Adrenal gland (tissue), 19 donors: ENCODE results near the gene SLC25A47. TPM values are rescaled to one million over a fixed set of nuclear protein-coding genes. Genes with fewer than 3 reads are reported as not detected.

Source experiments
- DNase-seq, 7 donors: peaks; one replicate each; pipeline ENCODE4 v3.0.0-alpha.2; 2019 to 2020
- H3K27ac ChIP-seq, 5 donors: fragments of 200-600 bp; sonication (generic) in 4 of 5; 1 replicate in 3 of 5; 2 replicates in 2 of 5; pipeline versions ENCODE4 v1.5.1 to v1.8.0; 2016 to 2020; ENCODE audit warnings: mild to moderate bottlenecking in 1 of 5
- H3K27me3 ChIP-seq: fragments of 200-600 bp; 2 replicates; pipeline ENCODE4 v1.8.0; 2021
- H3K36me3 ChIP-seq, 2 donors: fragments of 200-600 bp; replicated peaks in 1 of 2; 1 replicate in 1 of 2; 2 replicates in 1 of 2; pipeline versions ENCODE4 v1.5.1 to v1.8.0; 2018 to 2022
- H3K4me1 ChIP-seq, 2 donors: fragments of 200-600 bp; replicated peaks in 1 of 2; 1 replicate in 1 of 2; 2 replicates in 1 of 2; pipeline versions ENCODE4 v1.5.1 to v1.8.0; 2018 to 2021
- H3K4me3 ChIP-seq, 4 donors: fragments of 200-600 bp; sonication (generic) in 3 of 4; one replicate each; pipeline ENCODE4 v1.5.1; 2016 to 2018
- H3K9me3 ChIP-seq, 3 donors: fragments of 200-600 bp; sonication (generic) in 1 of 3; replicated peaks in 1 of 3; 1 replicate in 2 of 3; 2 replicates in 1 of 3; pipeline versions ENCODE4 v1.5.1 to v1.8.0; 2016 to 2021
- POLR2A ChIP-seq, 2 donors: fragments of 450-650 bp; IDR thresholded peaks; one replicate each; pipeline ENCODE4 v1.6.1; 2017; ENCODE audit warnings: antibody characterized with exemption in 2 of 2, mild to moderate bottlenecking in 2 of 2, moderate library complexity in 1 of 2
- WGBS, 4 donors: extraction: QIAGEN DNeasy Blood & Tissue Kit in 2 of 4; methylation state at CpG; one replicate each; pipeline versions ENCODE4 v1.1.5 to v1.1.7; 2013 to 2017; 5-methylcytosine and 5-hydroxymethylcytosine counted together
- intact Hi-C, 2 donors: fragments of 100-400 bp; cut with DNase I; formaldehyde crosslinking; loops; one replicate each; pipeline versions ENCODE4 v1.14.1 to v1.15.0; 2022 to 2023
- long read RNA-seq, 10 donors: library from polyadenylated mRNA in 3 of 10; unstranded in 2 of 10; stranded (forward) in 1 of 10; transcript quantifications; one replicate each; pipeline ENCODE4 v2.0.0 and lab custom pipeline, GENCODE V29; 2021 to 2026
- polyA plus RNA-seq, 3 donors: library from polyadenylated mRNA; stranded (reverse); fragments of 200-250 nt in 2 of 3; fragments of 350-450 nt in 1 of 3; fragmentation: Illumina TruSeq in 1 of 3; extraction: RNeasy Lipid Tissue Mini Kit (QIAGEN cat#74804) in 1 of 3; gene quantifications; one replicate each; pipeline ENCODE4 v1.2.3, GENCODE V29; 2013 to 2014
- total RNA-seq, 9 donors: library from RNA; depleted of rRNA in 4 of 9; stranded (reverse); fragments of >200 nt in 4 of 9; fragments of 120-200 nt in 1 of 9; fragmentation: NEBNext Ultra II Directional in 1 of 9; extraction: Animal tissue kit (Norgen Biotek cat#: 25700) in 1 of 9; gene quantifications; one replicate each; pipeline versions ENCODE4 v1.1.0 to v1.2.4, GENCODE V29; 2013 to 2023
- TF ChIP-seq, protein P1 (sequence below), 6 experiments: fragments of 450-650 bp in 4 of 6; fragments of 200-600 bp in 2 of 6; sonication (generic) in 1 of 6; IDR thresholded peaks; 1 replicate in 5 of 6; 2 replicates in 1 of 6; pipeline versions ENCODE4 v1.5.1 to v1.8.0; 2016 to 2021; ENCODE audit warnings: antibody characterized with exemption in 6 of 6, mild to moderate bottlenecking in 2 of 6, moderate library complexity in 1 of 6
- donor health status: healthy with polysubstance abuse.
- donor health status: Bipolar disorder and iron deficiency.
- donor health status: DM: yes; HTN: yes; CAD: no.
- donor health status: DM: no; HTN: no; CAD: no.
- donor health status: DM: no; HTN: no; CAD: no.
- donor health status: DM: yes; HTN: yes; CAD: no.

Gene SLC25A47, protein sequence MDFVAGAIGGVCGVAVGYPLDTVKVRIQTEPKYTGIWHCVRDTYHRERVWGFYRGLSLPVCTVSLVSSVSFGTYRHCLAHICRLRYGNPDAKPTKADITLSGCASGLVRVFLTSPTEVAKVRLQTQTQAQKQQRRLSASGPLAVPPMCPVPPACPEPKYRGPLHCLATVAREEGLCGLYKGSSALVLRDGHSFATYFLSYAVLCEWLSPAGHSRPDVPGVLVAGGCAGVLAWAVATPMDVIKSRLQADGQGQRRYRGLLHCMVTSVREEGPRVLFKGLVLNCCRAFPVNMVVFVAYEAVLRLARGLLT
- total RNA-seq (under 1 TPM in 2 of 9 donors, not detected in 7; 0.14 to 0.28 TPM), polyA plus RNA-seq (under 1 TPM in 1 of 3 donors, not detected in 2; 0.07 TPM)
- long read RNA-seq, donor 1: 0 reads
- long read RNA-seq, donor 2: 0 reads
- long read RNA-seq, donor 3: 0 reads
- long read RNA-seq, donor 4: 0 reads
- long read RNA-seq, donor 5: 0 reads
- long read RNA-seq, donor 6: 0 reads
- long read RNA-seq, donor 7: 0 reads
- long read RNA-seq, donor 8, partial matches to known transcripts: 0 of 1 reads
- long read RNA-seq, donor 8, other reads (novel, unspliced or antisense): 0 of 1 reads
- long read RNA-seq, donor 9: 0 reads
- long read RNA-seq, donor 10: 0 reads

- Histone ChIP-seq H3K36me3 (no peaks in the 10 kb centered on the region), H3K27me3 (no peaks in the 10 kb centered on the region), H3K9me3 (no peaks in the 10 kb centered on the region), H3K27ac (no peak within 1 kb of the TSS), H3K4me1 (peaks cover 0 to 4% of the 10 kb centered on the region in 2 donors), H3K4me3 (no peak within 1 kb of the TSS)
- intact Hi-C loops: no loop called here
- DNase-seq: no peak
- 87 to 94% (median 93%) methylated on average over 11 to 16 of the region's 16 CpGs for WGBS, 4 donors
- TF ChIP-seq, protein P1, sequence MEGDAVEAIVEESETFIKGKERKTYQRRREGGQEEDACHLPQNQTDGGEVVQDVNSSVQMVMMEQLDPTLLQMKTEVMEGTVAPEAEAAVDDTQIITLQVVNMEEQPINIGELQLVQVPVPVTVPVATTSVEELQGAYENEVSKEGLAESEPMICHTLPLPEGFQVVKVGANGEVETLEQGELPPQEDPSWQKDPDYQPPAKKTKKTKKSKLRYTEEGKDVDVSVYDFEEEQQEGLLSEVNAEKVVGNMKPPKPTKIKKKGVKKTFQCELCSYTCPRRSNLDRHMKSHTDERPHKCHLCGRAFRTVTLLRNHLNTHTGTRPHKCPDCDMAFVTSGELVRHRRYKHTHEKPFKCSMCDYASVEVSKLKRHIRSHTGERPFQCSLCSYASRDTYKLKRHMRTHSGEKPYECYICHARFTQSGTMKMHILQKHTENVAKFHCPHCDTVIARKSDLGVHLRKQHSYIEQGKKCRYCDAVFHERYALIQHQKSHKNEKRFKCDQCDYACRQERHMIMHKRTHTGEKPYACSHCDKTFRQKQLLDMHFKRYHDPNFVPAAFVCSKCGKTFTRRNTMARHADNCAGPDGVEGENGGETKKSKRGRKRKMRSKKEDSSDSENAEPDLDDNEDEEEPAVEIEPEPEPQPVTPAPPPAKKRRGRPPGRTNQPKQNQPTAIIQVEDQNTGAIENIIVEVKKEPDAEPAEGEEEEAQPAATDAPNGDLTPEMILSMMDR (IDR thresholded peaks at IDR 0.05): no peak
- TF ChIP-seq POLR2A (IDR thresholded peaks at IDR 0.05): no peak
These were observed at the start of gene SLC25A47 for GRCh38 chr14:100323121-100323941. TSS of gene SLC25A47 (plus strand) at chr14:100323339. CDS start at chr14:100323415, 76 bp downstream.

DNA sequence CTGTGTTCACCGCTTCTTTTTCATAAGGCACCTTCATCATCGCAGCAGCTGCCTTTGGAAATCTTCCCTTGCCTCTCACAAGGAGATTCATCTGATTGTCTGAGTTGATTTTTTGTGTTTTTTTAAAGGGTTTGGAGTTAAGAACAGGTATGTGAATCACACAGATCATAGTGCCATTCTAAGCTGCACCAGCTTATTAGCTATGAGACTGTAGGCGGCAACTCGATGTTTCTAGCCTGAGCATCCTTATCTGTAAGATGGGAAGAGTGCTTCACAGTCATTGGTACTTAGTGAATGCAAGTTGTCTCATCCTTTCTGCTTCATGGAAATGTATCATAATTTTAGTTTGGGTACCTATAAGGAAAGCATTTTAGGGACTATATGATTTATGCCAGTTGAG, 48.9 kb upstream of the SLC25A47 start:
- peaks cover 0 to 15% of the 10 kb centered on the region in 2 donors for H3K36me3 ChIP-seq
- H3K27me3 ChIP-seq: no peaks in the 10 kb centered on the region
- no peak overlapping the region for H3K4me3 ChIP-seq
- intact Hi-C loops: no loop called here
- no peaks in the 10 kb centered on the region for H3K9me3 ChIP-seq
- WGBS, 4 donors: 90 to 95% (median 93%) methylated on average over 4 of the region's 4 CpGs
- peaks cover 14 to 37% of the 10 kb centered on the region in 2 donors for H3K4me1 ChIP-seq
- no peak for TF ChIP-seq POLR2A (IDR thresholded peaks at IDR 0.05)
- TF ChIP-seq, protein P1 (IDR thresholded peaks at IDR 0.05): no peak
- no peak for DNase-seq
- H3K27ac ChIP-seq: no peak overlapping the region

DNA sequence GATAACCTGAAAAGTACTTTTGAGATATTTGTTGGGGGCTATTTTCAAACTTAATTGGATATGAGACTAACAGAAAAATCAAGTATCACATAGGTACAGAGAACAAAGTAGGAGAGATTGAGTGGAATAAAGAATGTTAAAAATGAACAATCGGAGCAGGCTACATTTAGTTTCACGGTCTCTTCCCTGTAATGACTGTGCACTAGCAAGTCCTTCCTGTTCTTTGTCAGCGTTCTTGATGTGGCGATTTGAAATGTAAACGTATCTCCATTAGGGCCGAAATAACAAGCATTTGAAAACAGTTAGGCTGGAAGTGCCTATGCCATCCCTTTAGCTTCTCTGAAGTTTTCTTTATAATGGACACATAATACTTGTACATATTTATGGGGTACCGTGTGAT, 47.9 kb upstream of the SLC25A47 start:
- intact Hi-C loops: loop anchor here in 1 of 2 donors (5.0 kb wide), 1 partner anchor 33 kb away; no protein-coding TSS in a partner anchor
- TF ChIP-seq, protein P1 (IDR thresholded peaks at IDR 0.05): no peak
- 73 to 84% (median 75%) methylated on average over 7 of the region's 7 CpGs for WGBS, 4 donors
- no peak overlapping the region for H3K27ac ChIP-seq
- H3K4me1 ChIP-seq: peaks cover 14 to 39% of the 10 kb centered on the region in 2 donors
- no peak for DNase-seq
- H3K4me3 ChIP-seq: no peak overlapping the region
- peaks cover 0 to 15% of the 10 kb centered on the region in 2 donors for H3K36me3 ChIP-seq
- no peaks in the 10 kb centered on the region for H3K27me3 ChIP-seq
- H3K9me3 ChIP-seq: no peaks in the 10 kb centered on the region

DNA sequence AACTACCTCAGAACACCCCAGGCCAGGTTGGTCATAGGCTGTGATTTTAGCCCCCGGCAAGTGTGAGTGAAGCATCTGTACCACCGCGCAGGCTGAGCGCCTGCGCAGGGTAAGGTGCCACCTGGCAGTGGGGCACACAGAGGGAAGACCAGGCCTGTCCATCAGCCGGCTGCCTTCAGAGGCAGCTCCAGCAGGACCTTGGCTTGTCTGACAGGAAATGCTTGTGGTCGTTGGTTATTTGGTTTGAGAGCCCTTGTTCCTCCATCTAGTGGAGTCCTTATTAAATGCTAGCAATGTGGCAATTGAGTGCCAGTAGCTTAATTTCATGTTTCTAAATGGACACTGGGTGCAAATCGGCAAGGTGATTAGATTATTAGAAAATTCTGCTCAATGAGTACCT, 44.4 kb upstream of the SLC25A47 start:
- peak in 1 of 7 donors; percentile 20 for DNase-seq
- TF ChIP-seq, protein P1 (IDR thresholded peaks at IDR 0.05): no peak
- TF ChIP-seq POLR2A (IDR thresholded peaks at IDR 0.05): no peak

More for the DNA sequence above, 44.4 kb upstream of the SLC25A47 start:
- intact Hi-C loops: loop anchor here in 1 of 2 donors (5.0 kb wide), 1 partner anchor 36 kb away; no protein-coding TSS in a partner anchor
- Histone ChIP-seq H3K27me3 (no peaks in the 10 kb centered on the region), H3K4me1 (peaks cover 2 to 28% of the 10 kb centered on the region in 2 donors), H3K27ac (no peak overlapping the region), H3K4me3 (no peak overlapping the region), H3K36me3 (peaks cover 0 to 15% of the 10 kb centered on the region in 2 donors), H3K9me3 (no peaks in the 10 kb centered on the region)
- 64 to 75% (median 69%) methylated on average over 8 of the region's 8 CpGs for WGBS, 4 donors
